ENCODE measurements around the gene TMEM248. TPM values are rescaled to one million over a fixed set of nuclear protein-coding genes. Genes with fewer than 3 reads are reported as not detected.

The TMEM248 gene
- total RNA-seq, 2 donors from 2014 or later = 61.9 to 111 TPM

GRCh38 chr7:66937940-66938339 lies 16.9 kb downstream of the TMEM248 start:
- Histone ChIP-seq H3K9me3 (no peaks in the 10 kb centered on the region), H3K4me1 (no peaks in the 10 kb centered on the region), H3K27me3 (no peaks in the 10 kb centered on the region), H3K4me3 (no peak overlapping the region), H3K27ac (no peak overlapping the region), H3K36me3 (peaks cover 6% of the 10 kb centered on the region)
- DNase-seq (ENCODE audit: low spot score) = no peak
- TF ChIP-seq CTCF (IDR thresholded peaks at IDR 0.05) = no peak

GRCh38 chr7:66939325-66939724 lies 18.3 kb downstream of the TMEM248 start:
- Histone ChIP-seq H3K27me3 (no peaks in the 10 kb centered on the region), H3K36me3 (peaks cover 9% of the 10 kb centered on the region)

GRCh38 chr7:66946545-66946944 lies 25.5 kb downstream of the TMEM248 start:
- TF ChIP-seq CTCF (IDR thresholded peaks at IDR 0.05) = no peak
- H3K4me1 ChIP-seq = no peaks in the 10 kb centered on the region
- H3K27ac ChIP-seq = no peak overlapping the region
- DNase-seq (ENCODE audit: low spot score) = no peak
- H3K9me3 ChIP-seq = no peaks in the 10 kb centered on the region
- H3K4me3 ChIP-seq = no peak overlapping the region
- no peaks in the 10 kb centered on the region for H3K27me3 ChIP-seq
- peaks cover 74% of the 10 kb centered on the region for H3K36me3 ChIP-seq

More at GRCh38 chr7:66939325-66939724, 18.3 kb downstream of the TMEM248 start:
- no peak for DNase-seq (ENCODE audit: low spot score)
- Histone ChIP-seq H3K27ac (no peak overlapping the region), H3K9me3 (no peaks in the 10 kb centered on the region), H3K4me3 (no peak overlapping the region), H3K4me1 (no peaks in the 10 kb centered on the region)
- no peak for TF ChIP-seq CTCF (IDR thresholded peaks at IDR 0.05)

- Histone ChIP-seq H3K36me3 (peaks cover 86% of the 10 kb centered on the region), H3K9me3 (no peaks in the 10 kb centered on the region), H3K4me1 (no peaks in the 10 kb centered on the region), H3K27me3 (no peaks in the 10 kb centered on the region), H3K27ac (no peak overlapping the region), H3K4me3 (no peak overlapping the region)
- DNase-seq (ENCODE audit: low spot score) = no peak
- no peak for TF ChIP-seq CTCF (IDR thresholded peaks at IDR 0.05)
These were observed 27.6 kb downstream of the TMEM248 start for GRCh38 chr7:66948480-66949109.

GRCh38 chr7:66950311-66950710 lies 29.3 kb downstream of the TMEM248 start:
- H3K27me3 ChIP-seq = no peaks in the 10 kb centered on the region
- no peaks in the 10 kb centered on the region for H3K9me3 ChIP-seq
- H3K36me3 ChIP-seq = peaks cover 81% of the 10 kb centered on the region
- no peak overlapping the region for H3K27ac ChIP-seq
- no peak overlapping the region for H3K4me3 ChIP-seq
- TF ChIP-seq CTCF (IDR thresholded peaks at IDR 0.05) = no peak
- no peak for DNase-seq (ENCODE audit: low spot score)
- no peaks in the 10 kb centered on the region for H3K4me1 ChIP-seq

GRCh38 chr7:66950763-66951162 lies 29.7 kb downstream of the TMEM248 start:
- no peak for DNase-seq (ENCODE audit: low spot score)
- H3K27me3 ChIP-seq = no peaks in the 10 kb centered on the region
- H3K9me3 ChIP-seq = no peaks in the 10 kb centered on the region
- H3K27ac ChIP-seq = no peak overlapping the region
- peaks cover 80% of the 10 kb centered on the region for H3K36me3 ChIP-seq
- H3K4me1 ChIP-seq = no peaks in the 10 kb centered on the region
- no peak overlapping the region for H3K4me3 ChIP-seq
- TF ChIP-seq CTCF (IDR thresholded peaks at IDR 0.05) = no peak

All from right atrium auricular region (tissue), 2 donors.